HG03280 (cell line): ENCODE measurements around the gene OPTC.
"Not testable (repeated sequence)": the region's sequence is repeated elsewhere in the genome, so short reads cannot be mapped to it uniquely, and the experiment has no call there.

Experiments used
- ATAC-seq: cut with Tn5 transposase; IDR thresholded peaks from one replicate; pipeline ENCODE4 v1.9.1; 2021; ENCODE audit warnings: mild to moderate bottlenecking, moderate library complexity; ENCODE audit not compliant: unreplicated experiment

Gene OPTC

DNA sequence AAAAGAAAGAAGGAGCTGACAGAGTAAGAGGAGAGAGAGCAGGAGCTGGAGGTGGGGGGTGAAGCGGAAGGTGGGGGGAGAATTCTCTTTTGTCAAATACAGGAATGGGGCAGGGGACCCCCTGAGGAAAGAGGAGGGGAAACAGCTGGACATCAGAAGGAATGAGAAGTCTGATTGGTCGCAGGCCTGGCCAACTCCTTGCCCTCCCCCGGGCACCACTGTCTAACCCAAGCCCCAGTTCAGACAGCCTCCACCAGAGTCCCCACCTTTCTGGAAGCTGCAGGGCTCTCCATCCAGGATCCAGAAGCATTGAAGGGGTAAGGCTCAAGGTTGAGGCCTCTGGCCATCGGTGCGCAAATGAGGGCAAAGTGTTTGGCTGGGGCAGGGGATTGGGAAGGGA lies at the start of gene OPTC:
Gene OPTC (plus strand): TSS at position 253 of the 400 bp plus-strand sequence. CDS start 1,853 bp downstream, outside the sequence.
- no peak for ATAC-seq

DNA sequence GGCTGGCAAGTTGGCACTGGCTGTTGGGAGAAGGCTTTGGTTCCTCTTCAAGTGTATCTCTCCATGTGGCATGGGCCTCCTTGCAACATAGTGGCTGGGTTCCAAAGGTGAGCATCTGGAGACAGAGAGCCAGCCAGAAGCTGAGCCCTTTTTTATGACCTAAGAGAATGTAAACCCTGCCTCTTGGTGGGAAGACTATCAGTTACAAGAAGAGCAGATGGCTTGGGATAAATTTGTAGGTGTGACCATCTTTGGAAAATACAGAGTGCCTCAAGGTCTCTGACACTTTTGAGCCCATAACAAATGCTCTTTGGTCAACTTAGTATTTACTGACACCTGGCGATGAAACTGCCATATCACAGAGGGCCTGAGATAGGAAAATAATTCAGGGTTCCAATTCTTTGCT lies 49.8 kb upstream of the OPTC start:
- no peak for ATAC-seq

DNA sequence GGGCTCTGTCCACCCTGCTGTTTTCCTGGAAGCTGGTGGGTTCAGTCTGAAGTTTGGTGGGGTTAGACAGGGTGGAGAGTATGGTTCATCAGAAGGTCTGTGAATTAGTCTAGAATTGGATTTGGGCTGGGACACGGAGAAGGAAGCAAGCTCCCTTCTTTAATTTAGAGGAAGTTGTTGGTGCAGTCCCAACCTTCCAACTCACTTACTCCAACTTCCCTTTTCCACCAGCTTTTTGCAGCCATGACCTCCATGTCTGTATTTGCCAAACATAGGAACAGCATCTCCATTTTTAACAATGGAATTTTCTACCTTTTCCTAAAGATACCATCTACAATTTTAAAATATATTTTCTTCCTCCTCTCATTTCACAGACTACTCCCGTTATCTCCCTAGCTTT lies 46.8 kb upstream of the OPTC start:
- no peak for ATAC-seq

GRCh38 chr1:203447598-203447997 lies 46.4 kb upstream of the OPTC start:
- ATAC-seq, result not testable (repeated sequence)

DNA sequence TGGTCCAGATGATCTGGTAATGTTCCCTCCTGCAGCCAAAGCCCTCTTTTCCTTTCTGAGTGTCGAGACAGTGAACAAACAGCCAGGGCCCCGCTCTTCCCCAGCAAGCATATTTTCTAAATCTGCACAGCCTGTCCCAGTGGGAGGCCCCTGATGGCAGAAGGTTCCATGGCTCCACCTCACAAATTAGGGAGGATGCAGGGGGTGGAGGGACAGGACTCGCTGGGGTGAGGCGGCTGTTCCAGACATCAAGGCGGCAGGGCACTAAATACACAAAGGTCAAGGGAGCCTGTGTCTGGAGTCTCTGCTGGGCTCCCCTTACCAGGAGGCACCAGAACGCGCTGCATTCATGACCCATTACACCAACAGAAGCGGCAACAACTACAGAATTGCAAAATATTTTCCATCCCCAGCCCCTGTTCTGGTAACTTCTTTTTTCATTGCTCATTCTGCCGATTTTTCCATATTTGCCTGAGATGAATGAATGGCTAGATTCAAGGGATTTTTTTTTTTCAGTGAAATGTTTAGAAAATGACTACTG lies 45.4 kb upstream of the OPTC start:
- ATAC-seq, result no peak

- ATAC-seq, result no peak
Measured at GRCh38 chr1:203450001-203450400, 44.0 kb upstream of the OPTC start.

- no peak for ATAC-seq
Measured at GRCh38 chr1:203450479-203451149, 43.3 kb upstream of the OPTC start.

DNA sequence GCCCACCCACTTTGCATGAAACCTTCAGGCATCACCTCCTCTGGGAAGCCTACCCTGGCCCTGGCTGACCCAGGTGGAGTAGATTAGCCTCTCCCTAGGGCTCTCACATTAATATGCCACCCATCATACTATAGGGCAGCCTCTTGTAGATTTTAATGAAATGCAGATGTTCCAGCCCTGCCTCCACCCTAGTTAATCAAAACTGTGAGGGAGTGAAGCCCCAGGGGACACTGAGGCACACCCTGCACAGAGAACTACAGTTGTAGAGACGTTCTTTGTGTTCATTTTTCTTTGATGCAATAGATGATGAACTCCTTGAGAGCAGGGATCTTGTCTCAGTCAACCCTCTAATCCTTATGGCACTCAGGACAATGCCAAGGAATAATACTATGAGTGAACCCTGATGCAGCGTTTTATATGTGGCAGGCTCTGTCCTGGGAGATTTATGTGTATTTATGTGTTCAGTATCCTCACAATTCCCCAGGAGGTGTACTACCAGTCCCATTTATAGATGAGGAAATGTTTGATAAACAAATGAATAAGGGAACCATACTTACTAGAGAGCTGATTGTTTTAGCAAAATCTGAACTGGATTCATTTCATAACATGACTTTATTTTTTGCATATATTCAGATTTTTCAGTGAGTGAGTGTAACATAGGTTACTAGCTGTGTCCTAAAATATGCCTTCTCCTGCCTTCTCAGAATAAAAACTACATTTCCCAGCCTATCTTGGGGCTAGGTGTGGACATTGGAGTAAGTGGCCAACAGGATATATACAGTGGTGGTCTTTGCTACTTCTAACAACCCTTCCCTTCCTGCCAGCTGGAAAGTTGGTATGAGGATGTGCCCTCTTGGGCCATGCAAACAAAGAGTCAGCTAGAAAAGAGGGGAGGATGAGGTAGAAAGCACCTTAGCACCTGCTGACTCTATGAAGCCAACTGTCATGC lies 41.8 kb upstream of the OPTC start:
- ATAC-seq, result no peak

DNA sequence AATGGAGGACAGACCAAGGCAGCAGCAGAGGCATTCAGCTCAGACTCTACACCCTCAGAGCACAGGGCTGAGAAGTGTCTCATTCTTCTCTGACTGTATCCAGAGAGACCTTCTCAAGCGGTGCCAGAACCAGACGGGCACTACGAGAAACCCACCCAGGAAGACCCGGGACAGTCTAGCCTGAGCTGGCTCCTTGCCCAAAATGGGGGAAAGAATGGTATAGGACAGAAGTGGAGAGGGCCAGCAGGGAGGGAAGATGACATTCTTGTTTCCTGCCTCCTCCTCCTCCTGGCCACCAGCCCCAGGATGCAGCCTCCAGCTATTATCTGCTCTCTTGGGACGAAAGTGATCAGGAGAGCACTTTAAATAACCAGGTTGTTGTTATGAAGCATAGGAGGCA lies 40.9 kb upstream of the OPTC start:
- ATAC-seq, result no peak

DNA sequence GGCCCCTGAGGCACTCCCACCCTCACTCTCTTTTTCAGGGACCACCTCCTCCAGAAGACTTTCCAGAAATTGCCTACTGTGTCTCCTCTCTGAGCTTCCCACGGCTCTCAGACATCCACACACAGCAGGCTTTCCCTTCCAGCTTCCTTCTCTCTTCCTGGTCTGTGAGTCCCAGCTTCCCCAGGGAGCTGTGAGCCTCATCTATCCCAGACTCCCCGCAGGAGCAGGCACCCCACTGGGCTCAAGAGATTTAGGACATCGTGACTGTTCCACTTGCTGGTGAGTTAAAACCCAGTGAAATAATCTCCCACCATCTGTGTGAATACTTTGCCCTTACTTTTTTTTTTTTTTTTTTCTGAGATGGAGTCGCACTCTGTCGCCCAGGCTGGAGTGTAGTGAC lies 40.3 kb upstream of the OPTC start:
- no peak for ATAC-seq

DNA sequence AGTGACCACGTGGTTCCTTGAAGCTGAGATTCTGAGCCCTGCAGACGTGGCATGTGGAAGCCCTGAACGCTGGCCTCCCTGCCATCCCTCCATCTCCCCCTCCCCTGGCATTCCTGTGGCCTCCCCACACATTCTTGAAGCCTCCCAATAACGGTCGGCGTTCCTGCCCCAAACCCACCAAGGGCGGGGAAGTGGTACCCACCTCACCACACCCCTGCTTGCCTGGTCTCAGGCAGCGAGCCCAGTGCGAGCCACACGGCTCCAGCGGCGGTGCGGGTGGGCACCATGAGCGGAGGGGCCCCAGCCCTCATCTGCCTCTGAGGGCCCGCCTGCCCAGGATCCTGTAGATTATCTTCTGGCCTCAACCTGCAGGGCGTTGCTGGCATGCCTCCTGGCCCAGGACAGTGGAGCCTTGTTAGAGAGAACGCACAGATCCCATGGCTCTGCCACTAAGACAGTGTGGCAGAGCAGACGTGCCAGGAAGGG lies 38.9 kb upstream of the OPTC start:
- no peak for ATAC-seq

DNA sequence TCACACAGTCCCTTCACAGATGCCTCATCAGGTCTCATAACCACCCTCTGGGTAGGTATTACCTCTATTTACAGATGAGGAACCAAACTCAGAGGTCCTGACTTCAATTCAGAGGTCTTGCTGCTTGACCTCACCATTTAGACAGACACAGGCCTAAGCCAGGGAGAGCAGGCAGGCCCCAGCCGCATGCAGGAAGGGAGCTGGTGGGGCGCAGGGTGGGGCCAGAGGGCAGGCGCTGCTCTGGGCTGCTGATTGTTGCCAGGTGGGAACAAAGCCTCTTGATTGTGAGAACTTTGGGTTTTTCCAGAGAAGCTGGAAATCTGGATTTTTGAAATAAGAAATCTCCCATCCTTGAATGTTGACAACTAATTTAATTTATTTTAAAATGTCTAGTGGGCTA lies 38.2 kb upstream of the OPTC start:
- no peak for ATAC-seq

DNA sequence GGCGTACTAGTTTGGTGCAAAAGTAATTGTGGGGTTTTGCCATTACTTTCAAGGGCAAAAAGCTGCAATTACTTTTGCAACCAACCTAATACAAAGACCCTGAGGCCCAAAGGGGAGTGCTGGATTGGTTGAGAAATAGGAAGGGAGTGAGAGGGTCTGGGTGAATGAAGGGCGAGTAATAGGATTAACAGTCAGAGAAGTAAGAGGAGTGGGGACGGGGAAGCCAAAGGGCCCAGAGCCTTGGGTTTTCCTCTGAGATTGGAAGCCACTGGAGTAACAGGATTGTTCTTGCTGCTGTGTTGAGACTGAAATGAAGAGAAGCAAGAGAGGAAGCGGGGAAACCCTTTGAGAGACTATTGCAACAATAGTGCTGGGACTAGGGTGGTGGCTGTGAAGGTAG lies 37.4 kb upstream of the OPTC start:
- no peak for ATAC-seq

DNA sequence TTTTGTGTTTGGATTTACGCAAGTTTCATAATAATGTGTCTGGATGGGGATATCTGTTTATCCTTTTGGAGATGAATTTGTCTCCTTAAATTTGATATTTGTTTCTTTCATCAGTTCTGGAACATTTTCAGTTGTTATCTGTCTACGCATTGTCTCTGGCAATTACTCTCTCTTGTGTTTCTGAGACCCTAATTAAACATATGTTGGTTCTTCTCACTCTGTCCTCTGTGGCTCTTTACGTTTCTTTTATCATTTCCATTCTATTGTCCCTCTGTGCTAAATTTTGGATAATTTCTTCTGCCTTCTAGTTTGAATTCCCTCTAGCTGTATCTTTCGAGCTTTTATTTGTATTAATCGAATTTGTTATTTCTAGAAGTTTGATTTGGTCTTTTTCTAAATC lies 35.9 kb upstream of the OPTC start:
- ATAC-seq, result no peak

GRCh38 chr1:203459671-203460201 lies 34.2 kb upstream of the OPTC start:
- no peak for ATAC-seq

DNA sequence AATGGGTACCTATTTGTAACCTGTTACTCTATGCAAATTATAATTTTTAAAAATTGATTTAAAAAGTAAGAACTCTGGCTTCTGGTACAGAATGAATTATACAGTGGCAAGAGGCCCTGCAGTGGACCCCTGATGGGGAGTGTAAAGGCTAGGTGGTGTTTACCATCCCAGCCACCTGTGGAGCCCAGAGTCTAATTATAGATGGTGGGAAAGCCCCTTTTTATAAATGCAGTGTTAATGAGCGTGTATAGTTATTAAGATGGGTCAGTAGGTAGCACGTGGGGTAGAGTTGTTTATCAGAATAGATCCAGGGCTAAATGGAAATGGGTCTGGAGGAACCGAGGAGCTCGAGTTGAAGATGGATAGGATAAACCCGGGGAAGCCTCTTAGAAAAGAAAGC lies 32.2 kb upstream of the OPTC start:
- no peak for ATAC-seq

DNA sequence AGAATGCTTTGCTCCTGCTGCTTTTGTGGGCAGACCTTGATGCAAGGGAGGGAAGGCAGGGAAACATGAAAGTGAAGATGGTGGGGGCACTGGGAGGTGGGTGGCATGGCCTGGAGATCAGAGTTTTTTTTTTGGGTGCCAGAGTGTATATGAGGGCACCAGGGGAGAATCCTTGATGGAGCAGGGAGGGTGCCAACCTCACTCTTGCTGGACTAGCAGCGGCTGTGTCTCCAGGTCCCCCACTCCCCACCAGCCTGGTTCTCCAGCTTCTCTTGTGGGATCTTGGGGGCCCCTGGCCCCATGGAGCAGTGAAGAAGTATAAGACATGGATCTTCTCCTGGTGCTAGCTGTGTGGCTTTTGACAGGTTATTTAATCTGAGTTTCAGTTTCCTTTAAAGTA lies 31.8 kb upstream of the OPTC start:
- ATAC-seq, result no peak

DNA sequence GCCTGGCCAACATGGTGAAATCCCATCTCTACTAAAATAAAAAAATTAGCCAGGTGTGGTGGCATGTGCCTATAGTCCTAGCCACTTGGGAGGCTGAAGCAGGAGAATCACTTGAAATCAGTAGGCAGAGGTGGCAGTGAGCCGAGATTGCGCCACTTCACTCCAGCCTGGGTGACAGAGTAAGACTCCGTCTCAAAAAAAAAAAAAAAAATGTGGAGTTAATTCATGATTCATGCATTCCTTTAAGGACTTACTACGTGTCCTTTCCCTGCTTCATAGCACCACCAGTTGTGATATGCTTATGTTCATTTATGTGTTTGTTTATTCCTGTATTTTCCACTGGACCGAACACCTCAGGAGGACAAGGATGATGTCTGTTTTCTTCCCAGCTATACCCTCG lies 31.1 kb upstream of the OPTC start:
- no peak for ATAC-seq

DNA sequence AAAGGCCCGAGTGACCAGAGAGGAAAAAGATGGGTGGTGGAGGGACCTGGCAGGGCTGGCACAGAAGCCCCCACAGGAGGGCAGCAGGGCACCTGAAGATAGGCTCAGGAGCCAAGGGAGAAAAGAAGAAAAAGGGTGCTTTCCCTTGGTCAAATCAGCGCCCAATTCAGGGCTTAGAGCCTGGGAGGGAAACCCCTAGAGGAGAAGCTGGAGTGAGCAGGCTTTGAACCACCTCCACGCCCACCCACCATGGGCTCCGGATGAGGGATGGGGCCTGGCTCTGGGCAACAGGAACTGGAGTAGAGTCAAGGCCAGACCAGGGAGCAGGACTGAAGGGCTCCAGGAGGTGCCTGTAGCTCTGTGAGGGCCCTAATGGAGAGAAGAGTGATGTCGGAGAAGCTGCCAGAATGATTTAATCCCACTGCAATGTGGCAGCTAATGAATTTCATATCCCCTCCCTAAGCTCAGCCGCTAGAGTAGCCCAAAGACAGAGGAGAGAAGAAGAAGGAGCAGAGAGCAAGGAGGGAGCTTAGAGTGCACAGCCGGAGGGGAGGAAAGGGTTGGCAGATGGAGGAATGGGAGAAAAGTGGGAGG lies 30.4 kb upstream of the OPTC start:
- no peak for ATAC-seq

- no peak for ATAC-seq
Measured at GRCh38 chr1:203464226-203464625, 29.7 kb upstream of the OPTC start.

DNA sequence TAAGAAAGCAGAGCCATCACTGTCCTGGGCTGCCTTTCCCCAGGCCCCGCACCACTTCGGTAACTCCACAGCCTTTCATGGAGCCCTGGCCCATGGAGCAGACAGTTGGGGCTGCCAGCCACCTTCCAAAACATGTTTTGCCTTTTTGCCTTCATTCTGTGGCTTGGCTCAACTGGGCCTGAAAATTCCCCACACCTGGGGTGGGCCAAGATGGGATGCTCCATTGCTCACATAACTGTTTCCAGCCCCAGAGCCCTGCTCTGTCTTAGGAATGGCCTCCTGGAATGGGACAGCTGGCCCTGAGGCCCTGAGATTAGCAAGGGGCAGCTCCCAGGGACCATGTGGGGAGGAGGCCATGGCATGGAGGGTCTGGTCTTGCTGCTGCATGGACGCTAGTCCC lies 29.2 kb upstream of the OPTC start:
- ATAC-seq, result no peak
